DND-41 (cell line): ENCODE results near the gene ZNF536.

Experiments
- CTCF ChIP-seq: IDR thresholded peaks from 2 replicates; pipeline ENCODE4 v1.5.1; 2012; ENCODE audit warnings: borderline replicate concordance, low read length, moderate library complexity, mild to moderate bottlenecking; ENCODE audit not compliant: poor library complexity, severe bottlenecking; ENCODE audit errors: extremely low read depth
- EZH2 ChIP-seq: IDR thresholded peaks from 3 replicates; pipeline ENCODE4 v1.6.1; 2012; ENCODE audit warnings: borderline replicate concordance, low read depth, mild to moderate bottlenecking, moderate library complexity, low read length, inconsistent platforms; ENCODE audit not compliant: severe bottlenecking

GRCh38 chr19:30345686-30346085 lies 26.5 kb upstream of the ZNF536 start:
- no peak for TF ChIP-seq CTCF
- TF ChIP-seq EZH2, result no peak
